RWPE2 (cell line): ENCODE results near the gene TRIM52.
"Not testable (repeated sequence)": the region's sequence is repeated elsewhere in the genome, so short reads cannot be mapped to it uniquely, and the experiment has no call there.

Experiments used
- ATAC-seq: fragments of 200-7000 bp; cut with Tn5 transposase; 3 replicates; pipeline ENCODE4 v1.9.1; 2021; ENCODE audit warnings: low read depth
- DNase-seq: peaks from one replicate; pipeline ENCODE4 v3.0.0-alpha.2; 2020; ENCODE audit warnings: low spot score
- H3K27ac ChIP-seq: fragments of 450-650 bp; 2 replicates; pipeline ENCODE4 v1.5.1; 2017; ENCODE audit warnings: mild to moderate bottlenecking; ENCODE audit not compliant: poor library complexity, severe bottlenecking
- H3K27me3 ChIP-seq: fragments of 250-450 bp; sonication (Bioruptor Pico); 2 replicates; pipeline ENCODE4 v1.5.1; 2021; ENCODE audit warnings: mild to moderate bottlenecking, moderate library complexity; ENCODE audit not compliant: insufficient read depth, poor library complexity, severe bottlenecking
- H3K36me3 ChIP-seq: fragments of 250-450 bp; sonication (Bioruptor Pico); 2 replicates; pipeline ENCODE4 v1.5.1; 2020; ENCODE audit warnings: low read depth, mild to moderate bottlenecking, moderate library complexity
- H3K4me1 ChIP-seq: fragments of 250-450 bp; sonication (Bioruptor Pico); 2 replicates; pipeline ENCODE4 v1.5.1; 2021; ENCODE audit warnings: mild to moderate bottlenecking, moderate library complexity; ENCODE audit not compliant: insufficient read depth, poor library complexity, severe bottlenecking
- H3K4me3 ChIP-seq: fragments of 250-450 bp; sonication (Bioruptor Pico); 2 replicates; pipeline ENCODE4 v1.5.1; 2021; ENCODE audit warnings: mild to moderate bottlenecking, moderate library complexity; ENCODE audit not compliant: severe bottlenecking
- H3K9me3 ChIP-seq: fragments of 250-450 bp; sonication (Bioruptor Pico); 2 replicates; pipeline ENCODE4 v1.5.1; 2021; ENCODE audit warnings: mild to moderate bottlenecking, moderate library complexity; ENCODE audit not compliant: severe bottlenecking
- TF ChIP-seq, protein P1 (sequence below): fragments of 450-650 bp; IDR thresholded peaks from one replicate; pipeline ENCODE4 v1.5.1; 2017; ENCODE audit warnings: mild to moderate bottlenecking, moderate library complexity; ENCODE audit not compliant: poor library complexity, severe bottlenecking

The TRIM52 gene

DNA sequence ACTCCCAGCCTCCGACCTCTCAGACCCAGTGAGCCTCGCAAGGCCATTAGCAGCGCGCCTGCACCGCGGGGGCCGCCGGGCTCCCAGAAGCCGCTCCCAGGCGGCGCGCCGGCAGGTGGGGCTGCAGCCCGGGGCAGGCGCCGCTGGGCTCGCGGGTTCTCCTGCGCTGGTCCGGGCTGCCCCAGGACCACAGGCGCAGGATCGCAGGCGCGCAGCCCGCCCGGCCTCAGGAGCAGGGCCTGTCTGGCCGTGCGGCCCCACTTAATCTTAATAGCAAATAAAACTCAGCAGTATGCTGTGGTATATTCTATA lies 12.4 kb upstream of the TRIM52 start:
- TF ChIP-seq, protein P1, sequence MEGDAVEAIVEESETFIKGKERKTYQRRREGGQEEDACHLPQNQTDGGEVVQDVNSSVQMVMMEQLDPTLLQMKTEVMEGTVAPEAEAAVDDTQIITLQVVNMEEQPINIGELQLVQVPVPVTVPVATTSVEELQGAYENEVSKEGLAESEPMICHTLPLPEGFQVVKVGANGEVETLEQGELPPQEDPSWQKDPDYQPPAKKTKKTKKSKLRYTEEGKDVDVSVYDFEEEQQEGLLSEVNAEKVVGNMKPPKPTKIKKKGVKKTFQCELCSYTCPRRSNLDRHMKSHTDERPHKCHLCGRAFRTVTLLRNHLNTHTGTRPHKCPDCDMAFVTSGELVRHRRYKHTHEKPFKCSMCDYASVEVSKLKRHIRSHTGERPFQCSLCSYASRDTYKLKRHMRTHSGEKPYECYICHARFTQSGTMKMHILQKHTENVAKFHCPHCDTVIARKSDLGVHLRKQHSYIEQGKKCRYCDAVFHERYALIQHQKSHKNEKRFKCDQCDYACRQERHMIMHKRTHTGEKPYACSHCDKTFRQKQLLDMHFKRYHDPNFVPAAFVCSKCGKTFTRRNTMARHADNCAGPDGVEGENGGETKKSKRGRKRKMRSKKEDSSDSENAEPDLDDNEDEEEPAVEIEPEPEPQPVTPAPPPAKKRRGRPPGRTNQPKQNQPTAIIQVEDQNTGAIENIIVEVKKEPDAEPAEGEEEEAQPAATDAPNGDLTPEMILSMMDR: peak; percentile 38
- not testable (repeated sequence) for H3K27me3 ChIP-seq, H3K4me3 ChIP-seq, H3K4me1 ChIP-seq, H3K36me3 ChIP-seq, H3K9me3 ChIP-seq, H3K27ac ChIP-seq, DNase-seq
- peak; percentile 52; the same call in 1 of the 3 replicates for ATAC-seq

DNA sequence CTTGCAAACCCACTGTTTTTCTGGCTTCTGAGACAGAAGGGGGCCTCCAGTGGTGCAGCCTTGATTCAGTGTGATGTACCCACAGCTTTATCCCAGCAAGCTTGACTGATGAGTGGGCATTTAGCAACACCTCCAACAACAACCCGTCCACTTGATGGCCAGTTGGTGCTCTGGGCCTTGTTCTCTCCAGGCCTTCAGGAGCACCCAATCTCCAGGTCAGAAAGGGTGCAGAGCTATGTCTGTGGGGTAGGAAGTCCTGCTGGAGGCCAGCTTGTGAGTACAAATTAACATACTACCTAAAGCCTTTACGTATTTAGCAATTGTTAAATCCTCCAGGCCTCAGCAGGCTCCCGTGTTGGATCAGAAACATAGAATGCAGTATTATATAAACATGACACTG lies 10.1 kb upstream of the TRIM52 start:
- no peak for ATAC-seq
- no peak overlapping the region for H3K27ac ChIP-seq
- TF ChIP-seq, protein P1: no peak
- H3K4me3 ChIP-seq: no peak overlapping the region
- DNase-seq: no peak
- no peaks in the 10 kb centered on the region for H3K27me3 ChIP-seq
- no peaks in the 10 kb centered on the region for H3K9me3 ChIP-seq
- no peaks in the 10 kb centered on the region for H3K36me3 ChIP-seq
- H3K4me1 ChIP-seq: no peaks in the 10 kb centered on the region

- not testable (repeated sequence) for H3K36me3 ChIP-seq, H3K27ac ChIP-seq, H3K27me3 ChIP-seq, H3K4me3 ChIP-seq, H3K9me3 ChIP-seq, H3K4me1 ChIP-seq, DNase-seq, ATAC-seq
Observed at GRCh38 chr5:181267907-181268306, 7.0 kb upstream of the TRIM52 start.

- not testable (repeated sequence) for H3K9me3 ChIP-seq, H3K4me3 ChIP-seq, ATAC-seq, H3K27ac ChIP-seq, H3K27me3 ChIP-seq, H3K4me1 ChIP-seq, H3K36me3 ChIP-seq, DNase-seq
- TF ChIP-seq, protein P1: peak; percentile 34
Observed at GRCh38 chr5:181267291-181267904, 6.5 kb upstream of the TRIM52 start.

GRCh38 chr5:181265092-181265671 lies 4.2 kb upstream of the TRIM52 start:
- Histone ChIP-seq H3K27ac (no peak overlapping the region), H3K4me1 (no peaks in the 10 kb centered on the region), H3K9me3 (no peaks in the 10 kb centered on the region), H3K4me3 (no peak overlapping the region), H3K36me3 (peaks cover 8% of the 10 kb centered on the region), H3K27me3 (no peaks in the 10 kb centered on the region)
- DNase-seq (no peak), ATAC-seq (no peak)
- TF ChIP-seq, protein P1: no peak
